ENCODE measurements around the gene ATP2C1. TPM values are rescaled to one million over a fixed set of nuclear protein-coding genes. Genes with fewer than 3 reads are reported as not detected.
A peak's percentile ranks its signal among the peaks of the same experiment; 100 is the strongest.

Gene ATP2C1
- total and polyA plus RNA-seq, 2 of the 13 experiments (the other 11 are each of a cell fraction or from before 2014, with no cell fraction given) = 32.4 to 37.6 TPM

GRCh38 chr3:130893376-130894129 lies at the start of gene ATP2C1 (continued):
- TF ChIP-seq MYC (CRISPR knock-in tag; IDR thresholded peaks at IDR 0.05; ENCODE audit: borderline replicate concordance) (peak; percentile 69; the same call in 1 of the 2 replicates), ZSCAN30 (CRISPR knock-in tag; IDR thresholded peaks at IDR 0.05) (no peak), ZNF567 (CRISPR knock-in tag; IDR thresholded peaks at IDR 0.05; ENCODE audit: borderline replicate concordance) (no peak), XRCC5 (optimal IDR thresholded peaks at IDR 0.05; ENCODE audit: low read length) (no peak), ZNF687 (CRISPR knock-in tag; IDR thresholded peaks at IDR 0.05) (peak; percentile 85), KLF11 (CRISPR knock-in tag; IDR thresholded peaks at IDR 0.05) (no peak), ZFP90 (CRISPR knock-in tag; IDR thresholded peaks at IDR 0.05; ENCODE audit: borderline replicate concordance) (peak; percentile 68), ZNF33A (CRISPR knock-in tag; IDR thresholded peaks at IDR 0.05; ENCODE audit: borderline replicate concordance) (no peak), SATB2 (CRISPR knock-in tag; IDR thresholded peaks at IDR 0.05) (no peak; the same call in 1 of the 2 replicates), CCAR2 (optimal IDR thresholded peaks at IDR 0.05; ENCODE audit: low read depth, low read length) (no peak), ZNF354B (CRISPR knock-in tag; IDR thresholded peaks at IDR 0.05) (no peak), ZBTB38 (CRISPR knock-in tag; IDR thresholded peaks at IDR 0.05) (0 out of 2 replicates have a peak, but pooled peaks have one; percentile 37), ATM (IDR thresholded peaks at IDR 0.05; ENCODE audit: borderline replicate concordance) (no peak), DPF2 (CRISPR knock-in tag; IDR thresholded peaks at IDR 0.05; ENCODE audit: borderline replicate concordance, low read depth) (no peak), MNT (IDR thresholded peaks at IDR 0.05) (no peak), POGZ (CRISPR knock-in tag; IDR thresholded peaks at IDR 0.05) (peak; percentile 52), IKZF5 (CRISPR knock-in tag; IDR thresholded peaks at IDR 0.05) (no peak), SYNCRIP (IDR thresholded peaks at IDR 0.05; ENCODE audit: insufficient read depth, low read depth, low read length) (no peak), FOXP4 (CRISPR knock-in tag; IDR thresholded peaks at IDR 0.05) (no peak)

All from HepG2 (cell line).